Body of pancreas (tissue), 4 donors: Measurements from ENCODE around the gene CSMD2. TPM values are rescaled to one million over a fixed set of nuclear protein-coding genes. Genes with fewer than 3 reads are reported as not detected.

Source experiments
- ATAC-seq: fragments of 150-250 bp; one replicate; pipeline ENCODE4 v1.9.1; 2016
- DNase-seq, 4 donors: peaks; one replicate each; pipeline ENCODE4 v3.0.0-alpha.2; 2019
- H3K27ac ChIP-seq, 4 donors: fragments of 200-600 bp; sonication (generic); 1 replicate in 3 of 4; 2 replicates in 1 of 4; pipeline versions ENCODE4 v1.5.1 to v1.6.1; 2016 to 2019; ENCODE audit warnings: mild to moderate bottlenecking in 1 of 4, mixed read lengths in 1 of 4, moderate library complexity in 1 of 4
- H3K27me3 ChIP-seq, 2 donors: fragments of 200-600 bp; sonication (generic); one replicate each; pipeline ENCODE4 v1.6.0; 2016; ENCODE audit warnings: mild to moderate bottlenecking in 1 of 2
- H3K36me3 ChIP-seq, 2 donors: fragments of 200-600 bp; sonication (generic); replicated peaks in 1 of 2; 2 replicates each; pipeline ENCODE4 v1.5.1; 2016; ENCODE audit warnings: low read depth in 2 of 2; ENCODE audit not compliant: insufficient read depth in 1 of 2
- H3K4me1 ChIP-seq: fragments of 200-600 bp; sonication (generic); one replicate; pipeline ENCODE4 v1.6.0; 2016
- H3K4me3 ChIP-seq, 2 donors: fragments of 200-600 bp; sonication (generic); 1 replicate in 1 of 2; 2 replicates in 1 of 2; pipeline ENCODE4 v1.5.1; 2016 to 2019
- H3K9me3 ChIP-seq, 3 donors: fragments of 200-600 bp; sonication (generic); 1 replicate in 2 of 3; 2 replicates in 1 of 3; pipeline ENCODE4 v1.5.1; 2016
- CTCF ChIP-seq, 7 experiments: fragments of 450-650 bp in 4 of 7; fragments of 200-600 bp in 3 of 7; sonication (generic) in 3 of 7; IDR thresholded peaks; one replicate each; pipeline ENCODE4 v1.5.1; 2016 to 2019; ENCODE audit warnings: antibody characterized with exemption in 7 of 7
- POLR2A ChIP-seq, 3 donors: fragments of 450-650 bp; IDR thresholded peaks; one replicate each; pipeline ENCODE4 v1.6.1; 2016; ENCODE audit warnings: antibody characterized with exemption in 3 of 3, mild to moderate bottlenecking in 2 of 3
- WGBS, 2 donors: methylation state at CpG; one replicate each; pipeline ENCODE4 v1.1.5; 2017; 5-methylcytosine and 5-hydroxymethylcytosine counted together
- intact Hi-C: fragments of 100-400 bp; cut with DNase I; formaldehyde crosslinking; loops from one replicate; pipeline ENCODE4 v1.15.1; 2023
- total RNA-seq, 2 donors: library from RNA; depleted of rRNA; stranded (reverse); fragments of >200 nt; gene quantifications; one replicate each; pipeline ENCODE4 v1.1.0, GENCODE V29; 2016

Gene CSMD2
- total RNA-seq, 2 donors from 2014 or later, result 0.26 to 0.33 TPM

DNA sequence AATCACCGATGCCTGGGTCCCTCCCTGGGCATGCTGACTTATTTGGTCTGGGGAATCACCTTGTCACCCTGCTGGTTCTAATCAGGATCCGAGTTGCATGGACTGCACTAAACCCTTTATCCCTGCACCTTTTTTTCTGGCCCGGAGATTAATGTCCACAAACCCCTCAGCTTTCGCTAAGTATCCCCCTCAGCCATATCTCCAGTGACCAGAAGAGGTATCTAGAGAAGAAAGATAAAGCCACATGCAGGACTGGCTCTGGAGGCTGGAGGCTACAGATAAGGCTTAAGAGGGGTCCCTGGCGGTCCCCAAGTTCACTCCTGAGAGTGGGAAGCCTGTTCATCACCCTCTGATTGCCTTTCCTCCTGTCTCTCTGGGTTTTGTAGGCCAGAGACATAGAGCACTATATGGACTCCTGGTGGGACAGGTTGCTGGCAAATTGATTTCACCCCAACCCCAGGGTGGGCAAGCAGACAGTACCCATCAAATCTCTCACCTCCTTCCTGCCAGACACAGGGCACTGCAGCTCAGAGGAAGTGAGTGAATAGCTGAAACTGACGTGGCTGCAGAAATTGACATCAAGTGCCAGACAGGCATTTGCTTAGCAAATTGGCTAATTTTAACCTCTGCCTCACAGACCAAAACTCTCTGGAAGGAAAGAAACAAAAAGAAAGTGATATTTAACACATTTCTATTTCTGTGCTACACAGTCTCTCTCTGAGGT, 262.4 kb downstream of the CSMD2 start:
- H3K4me1 ChIP-seq, result peaks cover 8% of the 10 kb centered on the region
- ATAC-seq (no peak), DNase-seq (no peak)
- TF ChIP-seq POLR2A (IDR thresholded peaks at IDR 0.05), result no peak
- TF ChIP-seq CTCF (IDR thresholded peaks at IDR 0.05), result no peak
- 55 to 59% methylated on average over 6 of the region's 6 CpGs for WGBS, 2 donors
- H3K27me3 ChIP-seq, result no peaks in the 10 kb centered on the region
- no peak overlapping the region for H3K27ac ChIP-seq
- H3K4me3 ChIP-seq, result no peak overlapping the region
- no peaks in the 10 kb centered on the region for H3K9me3 ChIP-seq
- no peaks in the 10 kb centered on the region for H3K36me3 ChIP-seq
- intact Hi-C loops, result no loop called here

DNA sequence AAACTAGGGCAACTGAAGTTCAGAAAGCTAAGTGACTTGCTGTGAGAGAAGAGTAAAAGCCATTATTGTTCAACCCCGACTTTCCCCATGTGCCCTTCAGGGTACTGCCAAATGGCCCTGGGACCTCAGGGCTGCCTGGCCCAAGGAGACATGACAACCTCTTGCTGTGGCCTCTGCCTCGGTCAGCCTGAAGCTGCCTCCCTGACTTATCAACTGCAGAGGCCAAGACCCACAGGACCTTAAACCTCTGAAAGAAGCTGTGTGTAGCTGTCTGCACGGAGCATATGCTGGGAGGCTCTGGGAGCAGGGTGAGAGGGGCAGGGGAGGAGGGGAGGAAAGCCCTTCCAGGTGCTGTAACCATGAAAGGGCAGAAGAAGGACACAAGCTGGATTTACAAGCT, 265.3 kb downstream of the CSMD2 start:
- ATAC-seq, result no peak
- Histone ChIP-seq H3K27me3 (no peaks in the 10 kb centered on the region), H3K9me3 (no peaks in the 10 kb centered on the region), H3K4me3 (no peak overlapping the region), H3K36me3 (no peaks in the 10 kb centered on the region), H3K4me1 (peaks cover 8% of the 10 kb centered on the region), H3K27ac (no peak overlapping the region)
- DNase-seq, result no peak
- intact Hi-C loops, result no loop called here
- TF ChIP-seq CTCF (IDR thresholded peaks at IDR 0.05) (no peak), POLR2A (IDR thresholded peaks at IDR 0.05) (no peak)
- WGBS, 2 donors, result 80 to 81% methylated on average over 1 to 3 of the region's 3 CpGs

- Histone ChIP-seq H3K9me3 (no peaks in the 10 kb centered on the region), H3K36me3 (no peaks in the 10 kb centered on the region), H3K4me3 (no peak overlapping the region), H3K27me3 (no peaks in the 10 kb centered on the region), H3K27ac (no peak overlapping the region), H3K4me1 (peaks cover 8% of the 10 kb centered on the region)
- no peak for ATAC-seq
- WGBS, 2 donors, result 64 to 71% methylated on average over 8 to 9 of the region's 9 CpGs
- no peak for DNase-seq
- intact Hi-C loops, result no loop called here
- TF ChIP-seq CTCF (IDR thresholded peaks at IDR 0.05) (no peak), POLR2A (IDR thresholded peaks at IDR 0.05) (no peak)
These were observed 266.1 kb downstream of the CSMD2 start for GRCh38 chr1:33898881-33899280.

DNA sequence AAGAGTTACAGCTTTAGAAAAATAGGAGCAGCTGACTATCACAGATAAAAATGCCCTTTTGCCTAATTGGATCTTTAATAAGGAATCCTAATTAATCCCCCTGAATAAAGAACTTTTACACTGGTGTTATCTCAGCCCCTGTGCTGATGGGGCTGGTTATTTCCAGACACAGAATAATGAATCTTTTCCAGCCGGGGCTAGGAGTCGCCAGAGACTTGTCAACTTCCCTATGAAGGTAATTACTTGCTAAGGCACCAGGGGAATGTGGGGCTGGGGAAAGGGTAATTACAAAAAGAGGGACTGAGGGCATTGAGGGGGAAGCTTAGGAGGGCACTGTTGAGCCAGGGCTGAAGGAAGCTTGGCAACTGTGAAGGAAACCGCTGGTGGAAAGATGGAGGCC, 266.6 kb downstream of the CSMD2 start:
- Histone ChIP-seq H3K4me3 (no peak overlapping the region), H3K27ac (no peak overlapping the region), H3K27me3 (no peaks in the 10 kb centered on the region), H3K9me3 (no peaks in the 10 kb centered on the region), H3K4me1 (peaks cover 8% of the 10 kb centered on the region), H3K36me3 (no peaks in the 10 kb centered on the region)
- no peak for TF ChIP-seq CTCF (IDR thresholded peaks at IDR 0.05)
- DNase-seq, result no peak
- WGBS, 2 donors, result 64 to 86% methylated on average over 3 of the region's 3 CpGs
- intact Hi-C loops, result no loop called here
- no peak for ATAC-seq

GRCh38 chr1:33897092-33897725, 267.8 kb downstream of the CSMD2 start:
- ATAC-seq (no peak), DNase-seq (no peak)
- TF ChIP-seq POLR2A (IDR thresholded peaks at IDR 0.05), result no peak
- no peak for TF ChIP-seq CTCF (IDR thresholded peaks at IDR 0.05)
- Histone ChIP-seq H3K27me3 (no peaks in the 10 kb centered on the region), H3K9me3 (no peaks in the 10 kb centered on the region), H3K36me3 (no peaks in the 10 kb centered on the region), H3K4me1 (no peaks in the 10 kb centered on the region), H3K4me3 (no peak overlapping the region), H3K27ac (no peak overlapping the region)
- intact Hi-C loops, result no loop called here
- WGBS, 2 donors, result 58 to 79% methylated on average over 5 of the region's 5 CpGs
